HCT116 (cell line): ENCODE data around the gene SHC4. TPM values are rescaled to one million over a fixed set of nuclear protein-coding genes. Genes with fewer than 3 reads are reported as not detected.

Experiments
- ATAC-seq: fragments of 200-7000 bp; cut with Tn5 transposase; 2 replicates; pipeline ENCODE4 v1.9.1; 2020; ENCODE audit warnings: mild to moderate bottlenecking, moderate library complexity
- BruUV-seq: library from RNA; stranded (reverse); fragments of 400-500 nt; replicated peaks from 2 replicates; lab custom pipeline; 2021; lab: Mats Ljungman, UMichigan
- CTCF ChIA-PET: fragments of 300-600 bp; sonication (Branson Sonifier 250); formaldehyde crosslinking; loops from one replicate; lab custom pipeline; 2021; ENCODE audit warnings: antibody characterized with exemption; lab: Charles Lee
- POLR2A ChIA-PET: fragments of 300-600, 350-600 bp; sonication (Branson Sonifier 250); formaldehyde crosslinking; loops from one replicate; lab custom pipeline; 2021; ENCODE audit warnings: antibody characterized with exemption; lab: Charles Lee
- RAD21 ChIA-PET, 2 experiments: fragments of 300-600 bp; sonication (Branson Sonifier 250); formaldehyde crosslinking; loops; one replicate each; lab custom pipeline; 2023; ENCODE audit warnings: low total read pairs in 2 of 2; ENCODE audit not compliant: uncharacterized antibody in 2 of 2, unreplicated experiment in 2 of 2, low non-redundant PET in 1 of 2; lab: Charles Lee
- DNase-seq: peaks from one replicate; pipeline ENCODE4 v3.0.0-alpha.2; 2010; ENCODE audit warnings: low read depth, low spot score
- H2AFZ ChIP-seq: fragments of 200-600 bp; shearing (Covaris generic), sonication (generic); 2 replicates; pipeline ENCODE4 v1.6.1; 2017; ENCODE audit warnings: low read depth, mixed run types, mixed read lengths, antibody characterized with exemption, low read length; ENCODE audit not compliant: poor library complexity, severe bottlenecking
- H3K27ac ChIP-seq: 2 replicates; pipeline ENCODE4 v1.5.1; 2012; ENCODE audit warnings: low read depth, low read length
- H3K27me3 ChIP-seq: fragments of 200-600 bp; sonication (generic); 2 replicates; pipeline ENCODE4 v1.6.1; 2016; ENCODE audit warnings: mixed run types, low read length, mixed read lengths; ENCODE audit not compliant: insufficient read depth
- H3K36me3 ChIP-seq, 2 experiments: fragments of 200-500 bp in 1 of 2; fragments of 200-600 bp in 1 of 2; sonication (Bioruptor generic) in 1 of 2; sonication (generic) in 1 of 2; 2 replicates each; pipeline versions ENCODE4 v1.5.1 to v1.6.1; 2014 to 2016; ENCODE audit warnings: low read length in 2 of 2, inconsistent platforms in 1 of 2, mixed read lengths in 1 of 2, mixed run types in 1 of 2; ENCODE audit not compliant: insufficient read depth in 2 of 2, control insufficient read depth in 1 of 2
- H3K4me1 ChIP-seq, 2 experiments: fragments of 200-600 bp in 1 of 2; sonication (generic) in 1 of 2; 2 replicates each; pipeline versions ENCODE4 v1.5.1 to v1.6.1; 2012 to 2017; ENCODE audit warnings: low read length in 2 of 2, inconsistent platforms in 1 of 2, mild to moderate bottlenecking in 1 of 2, mixed read lengths in 1 of 2, mixed run types in 1 of 2, moderate library complexity in 1 of 2; ENCODE audit not compliant: insufficient read depth in 2 of 2, control insufficient read depth in 1 of 2
- H3K4me2 ChIP-seq: fragments of 200-600 bp; sonication (generic); 2 replicates; pipeline ENCODE4 v1.6.1; 2017; ENCODE audit warnings: mixed run types, low read length, mixed read lengths
- H3K4me3 ChIP-seq, 2 experiments: fragments of 200-600 bp in 1 of 2; sonication (generic) in 1 of 2; replicated peaks in 1 of 2; 2 replicates each; pipeline ENCODE4 v1.5.1; 2011 to 2016; ENCODE audit warnings: low read length in 2 of 2, control low read depth in 1 of 2, low read depth in 1 of 2, mild to moderate bottlenecking in 1 of 2, mixed read lengths in 1 of 2, mixed run types in 1 of 2
- H3K79me2 ChIP-seq: fragments of 200-600 bp; sonication (generic); 2 replicates; pipeline ENCODE4 v1.6.1; 2017; ENCODE audit warnings: mild to moderate bottlenecking, mixed run types, low read length, moderate library complexity, mixed read lengths; ENCODE audit not compliant: insufficient read depth
- H3K9ac ChIP-seq: fragments of 200-600 bp; sonication (generic); 2 replicates; pipeline ENCODE4 v1.6.1; 2016; ENCODE audit warnings: low read length, mixed read lengths
- H3K9me2 ChIP-seq: fragments of 200-600 bp; sonication (generic), shearing (Covaris generic); 2 replicates; pipeline ENCODE4 v1.6.1; 2017; ENCODE audit warnings: mixed run types, mild to moderate bottlenecking, moderate library complexity; ENCODE audit not compliant: insufficient read depth
- H3K9me3 ChIP-seq, 2 experiments: fragments of 200-500 bp in 1 of 2; fragments of 200-600 bp in 1 of 2; sonication (Bioruptor generic) in 1 of 2; sonication (generic) in 1 of 2; 2 replicates each; pipeline ENCODE4 v1.6.1; 2014 to 2017; ENCODE audit warnings: low read length in 2 of 2, mixed read lengths in 2 of 2, inconsistent platforms in 1 of 2, low read depth in 1 of 2, mild to moderate bottlenecking in 1 of 2, mixed run types in 1 of 2, moderate library complexity in 1 of 2; ENCODE audit not compliant: control insufficient read depth in 1 of 2, insufficient read depth in 1 of 2
- H4K20me1 ChIP-seq: fragments of 200-600 bp; sonication (generic), shearing (Covaris generic); 2 replicates; pipeline ENCODE4 v1.6.1; 2017; ENCODE audit warnings: mixed run types, mild to moderate bottlenecking, moderate library complexity; ENCODE audit not compliant: insufficient read depth
- ATF3 ChIP-seq: IDR thresholded peaks from 2 replicates; pipeline ENCODE4 v1.6.1; 2012
- CBX3 ChIP-seq: IDR thresholded peaks from 2 replicates; pipeline ENCODE4 v1.6.1; 2012; ENCODE audit warnings: low read depth
- CEBPB ChIP-seq: IDR thresholded peaks from 2 replicates; pipeline ENCODE4 v1.6.1; 2012; ENCODE audit warnings: low read depth
- CTCF ChIP-seq, 3 experiments: fragments of 200-600 bp in 1 of 3; sonication (generic) in 1 of 3; IDR thresholded peaks in 2 of 3; conservative IDR thresholded peaks in 1 of 3; 2 replicates each; pipeline ENCODE4 v1.5.1; 2012 to 2017; ENCODE audit warnings: low read depth in 2 of 3, low read length in 2 of 3, antibody characterized with exemption in 1 of 3, borderline replicate concordance in 1 of 3, control low read depth in 1 of 3, mild to moderate bottlenecking in 1 of 3, mixed read lengths in 1 of 3, mixed run types in 1 of 3, moderate library complexity in 1 of 3; ENCODE audit not compliant: insufficient read depth in 1 of 3
- EGR1 ChIP-seq: IDR thresholded peaks from 2 replicates; pipeline ENCODE4 v1.6.1; 2012; ENCODE audit warnings: low read depth
- ELF1 ChIP-seq: IDR thresholded peaks from 2 replicates; pipeline ENCODE4 v1.6.1; 2012; ENCODE audit warnings: low read depth, borderline replicate concordance
- EZH2 ChIP-seq: fragments of 200-600 bp; sonication (generic); IDR thresholded peaks from 2 replicates; pipeline ENCODE4 v1.6.1; 2017; ENCODE audit warnings: antibody characterized with exemption, mixed run types
- EZH2phosphoT487 ChIP-seq: fragments of 200-600 bp; IDR thresholded peaks from 2 replicates; pipeline ENCODE4 v1.6.1; 2018; ENCODE audit warnings: antibody characterized with exemption, borderline replicate concordance
- FOSL1 ChIP-seq: IDR thresholded peaks from 2 replicates; pipeline ENCODE4 v1.6.1; 2012; ENCODE audit warnings: low read depth
- MAX ChIP-seq: IDR thresholded peaks from 2 replicates; pipeline ENCODE4 v1.6.1; 2012
- POLR2A ChIP-seq: IDR thresholded peaks from 2 replicates; pipeline ENCODE4 v1.7.0; 2011; ENCODE audit warnings: borderline replicate concordance; ENCODE audit not compliant: insufficient read depth, insufficient read length; ENCODE audit errors: extremely low read depth
- POLR2AphosphoS5 ChIP-seq: IDR thresholded peaks from 2 replicates; pipeline ENCODE4 v1.6.1; 2011; ENCODE audit warnings: mild to moderate bottlenecking, low read depth, low read length, moderate library complexity
- RAD21 ChIP-seq: IDR thresholded peaks from 2 replicates; pipeline ENCODE4 v1.6.1; 2012; ENCODE audit warnings: low read depth, mild to moderate bottlenecking
- REST ChIP-seq: IDR thresholded peaks from 2 replicates; pipeline ENCODE4 v1.6.1; 2012; ENCODE audit warnings: low read depth
- SP1 ChIP-seq: IDR thresholded peaks from 2 replicates; pipeline ENCODE4 v1.6.1; 2012; ENCODE audit warnings: low read depth
- SRF ChIP-seq: IDR thresholded peaks from 2 replicates; pipeline ENCODE4 v1.6.1; 2012; ENCODE audit warnings: low read depth
- YY1 ChIP-seq: IDR thresholded peaks from 2 replicates; pipeline ENCODE4 v1.6.1; 2011; ENCODE audit warnings: low read length, low read depth, moderate library complexity, mild to moderate bottlenecking; ENCODE audit not compliant: insufficient replicate concordance; ENCODE audit errors: extremely low read depth
- ZFX ChIP-seq: fragments of 450-650 bp; IDR thresholded peaks from 2 replicates; pipeline ENCODE4 v1.6.1; 2017
- ZNF274 ChIP-seq: fragments of 200-500 bp; sonication (Bioruptor generic); IDR thresholded peaks from 2 replicates; pipeline ENCODE4 v1.6.1; 2014; ENCODE audit warnings: mild to moderate bottlenecking, low read depth, low read length, inconsistent platforms
- intact Hi-C: fragments of 100-400 bp; cut with micrococcal nuclease; formaldehyde crosslinking; loops from 2 replicates; pipeline ENCODE4 v1.10.0; 2022
- total RNA-seq: library from RNA; stranded (reverse); gene quantifications from one replicate; pipeline ENCODE4 v1.2.1, GENCODE V29; 2021; ENCODE audit not compliant: unreplicated experiment

The SHC4 gene
- total RNA-seq, 1 experiment from 2014 or later: 0.44 TPM

- RAD21 ChIA-PET: no interaction called here
Measured at GRCh38 chr15:48845123-48845522, 118.6 kb downstream of the SHC4 start.

More at GRCh38 chr15:48845123-48845522, 118.6 kb downstream of the SHC4 start:
- Histone ChIP-seq H3K27me3 (no peaks in the 10 kb centered on the region), H3K9ac (no peak overlapping the region)
- TF ChIP-seq CBX3 (no peak), POLR2AphosphoS5 (no peak), SP1 (no peak), YY1 (no peak), CEBPB (no peak), ZFX (no peak), ZNF274 (no peak), ATF3 (no peak), MAX (no peak), EZH2 (no peak), SRF (no peak), RAD21 (no peak), FOSL1 (no peak), REST (no peak), POLR2A (no peak), CTCF (IDR thresholded peaks at IDR 0.05 in 2 of 3, conservative IDR thresholded peaks at IDR 0.05 in 1 of 3; ENCODE audit: borderline replicate concordance in 1 of 3, insufficient read depth in 1 of 3, low read depth in 2 of 3, low read length in 2 of 3) (no peak), EGR1 (no peak), EZH2phosphoT487 (no peak), ELF1 (no peak)
- TF ChIP-seq, all 23 proteins: peak for 0
- H2AFZ ChIP-seq: no peak overlapping the region
- H3K79me2 ChIP-seq: no peaks in the 10 kb centered on the region
- no peak for DNase-seq
- no peak overlapping the region for H3K27ac ChIP-seq
- POLR2A ChIA-PET: no interaction called here
- no peak for ATAC-seq
- intact Hi-C loops: no loop called here
- no peak overlapping the region for H3K4me2 ChIP-seq
- H3K9me3 ChIP-seq: no peaks in the 10 kb centered on the region
- H3K9me2 ChIP-seq: no peaks in the 10 kb centered on the region
- no peak overlapping the region for H3K4me3 ChIP-seq
- BruUV-seq: no TSS peak
- CTCF ChIA-PET: interaction anchor here (0.7 kb wide), 1 partner anchor 11 kb away, joined by 3 read pairs; no protein-coding TSS in a partner anchor
- no peaks in the 10 kb centered on the region for H3K4me1 ChIP-seq
- H4K20me1 ChIP-seq: no peaks in the 10 kb centered on the region
- H3K36me3 ChIP-seq: no peaks in the 10 kb centered on the region
